SU-DHL-6 (cell line): ENCODE data around the gene AACS.
"Not testable (repeated sequence)": the region's sequence is repeated elsewhere in the genome, so short reads cannot be mapped to it uniquely, and the experiment has no call there.

Source experiments
- H2AFZ ChIP-seq: fragments of 200-600 bp; sonication (generic); 2 replicates; pipeline ENCODE4 v1.6.1; 2014; ENCODE audit warnings: low read depth, mild to moderate bottlenecking, moderate library complexity, mixed read lengths, antibody characterized with exemption, low read length; ENCODE audit not compliant: severe bottlenecking
- H3F3A ChIP-seq: fragments of 200-600 bp; shearing (Covaris generic); 2 replicates; pipeline ENCODE4 v1.6.0; 2016; ENCODE audit warnings: antibody characterized with exemption, mild to moderate bottlenecking; ENCODE audit not compliant: insufficient read depth
- H3K27ac ChIP-seq: fragments of 200-600 bp; sonication (generic); 2 replicates; pipeline ENCODE4 v1.5.1; 2016; ENCODE audit warnings: low read depth, mild to moderate bottlenecking, low read length, moderate library complexity, mixed read lengths
- H3K27me3 ChIP-seq: fragments of 200-600 bp; sonication (generic), shearing (Covaris generic); 2 replicates; pipeline ENCODE4 v1.6.0; 2014; ENCODE audit warnings: mild to moderate bottlenecking, low read length
- H3K36me3 ChIP-seq: fragments of 200-600 bp; sonication (generic); 2 replicates; pipeline ENCODE4 v1.6.1; 2014; ENCODE audit warnings: mild to moderate bottlenecking, low read length, mixed read lengths
- H3K4me2 ChIP-seq: fragments of 300-600, 200-600 bp; shearing (Covaris generic), sonication (generic); 2 replicates; pipeline ENCODE4 v1.6.0; 2014; ENCODE audit warnings: low read length, low read depth, mild to moderate bottlenecking; ENCODE audit not compliant: poor library complexity, severe bottlenecking
- H3K4me3 ChIP-seq: fragments of 200-600 bp; sonication (generic); 2 replicates; pipeline ENCODE4 v1.5.1; 2014; ENCODE audit warnings: antibody characterized with exemption, low read length, mild to moderate bottlenecking, mixed read lengths; ENCODE audit not compliant: insufficient read depth, poor library complexity, severe bottlenecking
- H3K79me2 ChIP-seq: fragments of 200-600 bp; sonication (generic); 2 replicates; pipeline ENCODE4 v1.6.1; 2014; ENCODE audit warnings: mild to moderate bottlenecking, low read length, moderate library complexity; ENCODE audit not compliant: insufficient read depth
- H3K9ac ChIP-seq: fragments of 200-600 bp; sonication (generic); 2 replicates; pipeline ENCODE4 v1.7.0; 2014; ENCODE audit warnings: mild to moderate bottlenecking, low read length
- H3K9me2 ChIP-seq: fragments of 200-600 bp; sonication (generic); replicated peaks from 2 replicates; pipeline ENCODE4 v1.6.1; 2014; ENCODE audit warnings: low read length; ENCODE audit not compliant: insufficient read depth
- H3K9me3 ChIP-seq: fragments of 200-600 bp; sonication (generic); 2 replicates; pipeline ENCODE4 v1.6.1; 2014; ENCODE audit warnings: low read length, mixed read lengths; ENCODE audit not compliant: insufficient read depth
- H4K20me1 ChIP-seq: fragments of 200-600 bp; sonication (generic); 2 replicates; pipeline ENCODE4 v1.6.1; 2014; ENCODE audit warnings: low read depth, mild to moderate bottlenecking, antibody characterized with exemption, low read length, moderate library complexity, mixed read lengths
- CTCF ChIP-seq: fragments of 200-600 bp; sonication (generic); IDR thresholded peaks from one replicate; pipeline ENCODE4 v1.5.1; 2017; ENCODE audit warnings: antibody characterized with exemption, mild to moderate bottlenecking, low read length, moderate library complexity; ENCODE audit not compliant: insufficient read depth, poor library complexity, severe bottlenecking
- EZH2phosphoT487 ChIP-seq: fragments of 200-600 bp; sonication (generic), shearing (Covaris generic); conservative IDR thresholded peaks from 2 replicates; pipeline ENCODE4 v1.6.1; 2018; ENCODE audit warnings: mild to moderate bottlenecking, antibody characterized with exemption, low read length, moderate library complexity, mixed read lengths

AACS gene

DNA sequence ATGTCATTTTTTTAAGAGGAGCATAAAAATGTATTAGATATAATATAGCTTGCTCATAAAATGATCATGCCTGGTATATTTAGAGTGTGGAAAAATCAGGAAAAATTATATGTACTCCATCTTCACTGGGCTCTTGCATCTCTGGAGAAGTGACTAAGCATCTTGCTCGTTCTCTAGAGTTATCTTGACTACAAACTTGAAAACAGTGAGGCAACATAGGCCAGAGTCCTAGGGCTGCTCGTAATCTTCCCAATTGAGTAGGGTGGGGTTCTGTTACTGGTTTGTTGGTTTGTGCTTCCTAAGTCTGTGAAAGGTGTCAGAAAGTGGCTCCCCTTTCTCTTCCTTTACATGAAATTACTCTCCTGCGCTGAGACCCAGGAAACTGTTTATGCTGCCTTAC lies 46.2 kb downstream of the AACS start:
- TF ChIP-seq CTCF (no peak), EZH2phosphoT487 (no peak)
- Histone ChIP-seq H3K4me2 (no peak overlapping the region), H3K27ac (no peak overlapping the region), H3K79me2 (no peaks in the 10 kb centered on the region), H3K9ac (no peak overlapping the region), H3K9me3 (no peaks in the 10 kb centered on the region), H3F3A (no peaks in the 10 kb centered on the region), H2AFZ (no peak overlapping the region), H3K9me2 (no peaks in the 10 kb centered on the region), H3K36me3 (no peaks in the 10 kb centered on the region), H3K27me3 (no peaks in the 10 kb centered on the region), H3K4me3 (no peak overlapping the region), H4K20me1 (no peaks in the 10 kb centered on the region)

DNA sequence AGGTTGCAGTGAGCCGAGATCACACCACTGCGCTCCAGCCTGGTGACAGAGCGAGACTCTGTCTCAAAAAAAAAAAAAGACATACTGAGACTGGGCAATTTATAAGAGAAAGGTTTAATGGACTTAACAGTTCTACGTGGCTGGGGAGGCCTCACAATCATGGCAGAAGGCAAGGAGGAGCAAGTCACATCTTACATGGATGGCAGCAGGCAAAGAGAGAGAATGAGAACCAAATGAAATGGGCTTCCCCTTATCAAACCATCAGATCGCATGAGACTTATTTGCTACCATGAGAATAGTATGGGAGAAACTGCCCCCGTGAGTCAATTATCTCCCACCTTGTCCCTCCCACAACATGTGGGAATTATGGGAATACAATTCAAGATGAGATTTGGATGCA lies 47.4 kb downstream of the AACS start:
- not testable (repeated sequence) for H3K9me3 ChIP-seq, H3K36me3 ChIP-seq, H3F3A ChIP-seq, H3K9ac ChIP-seq, H2AFZ ChIP-seq, H3K4me2 ChIP-seq, H3K27ac ChIP-seq, H3K9me2 ChIP-seq, H4K20me1 ChIP-seq, H3K79me2 ChIP-seq, H3K4me3 ChIP-seq, H3K27me3 ChIP-seq

- Histone ChIP-seq H3K27ac (no peak overlapping the region), H3K9ac (no peak overlapping the region), H3K9me3 (no peaks in the 10 kb centered on the region), H2AFZ (no peak overlapping the region), H3K36me3 (no peaks in the 10 kb centered on the region), H4K20me1 (no peaks in the 10 kb centered on the region), H3K4me2 (no peak overlapping the region), H3K4me3 (no peak overlapping the region), H3F3A (no peaks in the 10 kb centered on the region), H3K9me2 (no peaks in the 10 kb centered on the region), H3K79me2 (no peaks in the 10 kb centered on the region), H3K27me3 (no peaks in the 10 kb centered on the region)
- TF ChIP-seq CTCF (no peak), EZH2phosphoT487 (no peak)
Observed at GRCh38 chr12:125113263-125113662, 48.0 kb downstream of the AACS start.

DNA sequence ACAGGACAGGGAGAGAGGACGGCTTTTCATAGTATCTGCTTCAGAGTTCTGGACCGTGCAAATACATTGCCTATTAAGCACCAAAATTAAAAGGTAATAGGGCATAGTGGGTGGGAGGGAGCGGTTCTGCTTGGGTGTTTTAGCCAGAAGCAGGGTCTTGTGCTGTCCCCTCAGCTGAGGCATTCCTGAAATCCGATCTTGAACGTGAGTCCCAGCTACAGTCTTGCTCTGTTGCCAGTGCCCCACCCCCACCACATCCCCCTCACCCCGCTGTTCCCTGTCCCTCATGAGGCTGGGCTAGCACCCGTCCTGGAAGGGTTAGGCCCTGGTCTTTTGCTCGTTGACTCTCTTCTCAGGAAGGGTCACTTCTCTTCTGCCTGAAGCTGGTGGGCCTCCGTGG lies 48.6 kb downstream of the AACS start:
- Histone ChIP-seq H3K9me2 (no peaks in the 10 kb centered on the region), H3K27me3 (no peaks in the 10 kb centered on the region), H3F3A (no peaks in the 10 kb centered on the region), H3K4me3 (no peak overlapping the region), H3K9ac (no peak overlapping the region), H3K9me3 (no peaks in the 10 kb centered on the region), H3K79me2 (no peaks in the 10 kb centered on the region), H3K27ac (no peak overlapping the region), H4K20me1 (no peaks in the 10 kb centered on the region), H2AFZ (no peak overlapping the region), H3K36me3 (no peaks in the 10 kb centered on the region), H3K4me2 (no peak overlapping the region)
- TF ChIP-seq CTCF (no peak), EZH2phosphoT487 (no peak)
